GM19238 (cell line): Measurements from ENCODE around the gene CUL2.
"Not testable (repeated sequence)": the region's sequence is repeated elsewhere in the genome, so short reads cannot be mapped to it uniquely, and the experiment has no call there.

ENCODE experiments used
- DNase-seq: peaks from one replicate; pipeline ENCODE4 v3.0.0; 2011; ENCODE audit warnings: low spot score; ENCODE audit not compliant: insufficient read length

The CUL2 gene

DNA sequence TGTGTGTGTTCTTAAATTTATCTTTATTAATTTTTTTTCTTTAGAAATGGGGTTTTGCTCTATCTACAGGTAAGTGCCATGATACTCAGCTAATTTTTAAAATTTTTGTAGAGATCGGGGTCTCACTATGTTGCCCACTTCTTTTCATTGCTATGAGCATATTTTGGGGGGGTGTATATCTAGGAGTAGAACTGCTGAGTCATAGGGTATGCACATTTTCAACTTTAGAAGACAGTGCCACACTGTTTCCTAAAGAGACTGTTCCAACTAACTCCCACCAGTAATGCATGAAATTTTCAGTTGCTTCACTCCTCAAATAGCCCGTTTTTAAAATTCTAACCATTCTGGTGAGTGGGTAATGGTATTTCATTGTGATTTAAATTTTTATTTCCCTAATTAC lies 108.3 kb downstream of the CUL2 start:
- no peak for DNase-seq

GRCh38 chr10:34979938-34980337 lies 110.2 kb downstream of the CUL2 start:
- DNase-seq = no peak

GRCh38 chr10:34978080-34978479 lies 112.1 kb downstream of the CUL2 start:
- no peak for DNase-seq

GRCh38 chr10:34976380-34976910 lies 113.7 kb downstream of the CUL2 start:
- DNase-seq = not testable (repeated sequence)

GRCh38 chr10:34974364-34975065 lies 115.6 kb downstream of the CUL2 start:
- DNase-seq = not testable (repeated sequence)

DNA sequence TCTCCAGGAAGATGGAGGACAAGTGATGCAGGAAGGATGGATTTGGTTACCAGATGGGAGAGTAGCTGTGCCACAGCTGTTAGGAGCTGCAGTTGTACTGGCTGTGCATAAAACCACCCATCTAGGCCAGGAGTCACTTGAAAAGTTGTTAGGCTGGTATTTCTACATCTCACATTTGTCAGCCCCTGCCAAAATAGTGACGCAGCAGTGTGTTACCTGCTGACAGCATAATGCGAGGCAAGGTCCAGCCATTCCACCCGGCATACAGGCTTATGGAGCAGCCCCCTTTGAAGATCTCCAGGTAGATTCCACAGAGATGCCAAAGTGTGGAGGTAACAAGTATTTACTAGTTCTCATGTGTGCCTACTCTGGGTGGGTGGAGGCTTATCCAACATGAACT lies 116.4 kb downstream of the CUL2 start:
- DNase-seq = not testable (repeated sequence)

GRCh38 chr10:34973121-34973520 lies 117.0 kb downstream of the CUL2 start:
- not testable (repeated sequence) for DNase-seq

GRCh38 chr10:34972591-34972990 lies 117.5 kb downstream of the CUL2 start:
- not testable (repeated sequence) for DNase-seq

- not testable (repeated sequence) for DNase-seq
These were observed 118.4 kb downstream of the CUL2 start for GRCh38 chr10:34971606-34972334.

DNA sequence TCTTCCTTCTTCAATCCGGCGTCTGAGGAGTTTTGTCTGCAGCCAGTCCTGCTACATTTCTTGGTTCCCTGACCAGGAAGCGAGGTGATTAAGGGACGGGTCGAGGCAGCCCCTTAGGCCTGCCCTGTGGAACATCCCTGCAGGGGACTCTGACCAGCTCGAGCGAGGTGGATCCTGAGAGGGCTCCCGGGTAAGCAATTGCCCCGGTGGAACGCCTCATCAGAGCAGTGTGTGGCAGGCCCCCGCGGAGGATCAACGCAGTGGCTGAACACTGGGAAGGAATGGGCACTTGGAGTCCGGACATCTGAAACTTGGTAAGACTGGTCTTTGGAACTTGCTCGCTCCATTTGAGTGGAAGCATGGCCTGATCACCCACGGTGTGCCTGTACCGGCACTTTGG lies 121.0 kb downstream of the CUL2 start:
- no peak for DNase-seq

- no peak for DNase-seq
These were observed 122.7 kb downstream of the CUL2 start for GRCh38 chr10:34967335-34967880.

- DNase-seq = no peak
These were observed 123.7 kb downstream of the CUL2 start for GRCh38 chr10:34966451-34966850.

- DNase-seq = no peak
These were observed 124.1 kb downstream of the CUL2 start for GRCh38 chr10:34966040-34966439.

DNA sequence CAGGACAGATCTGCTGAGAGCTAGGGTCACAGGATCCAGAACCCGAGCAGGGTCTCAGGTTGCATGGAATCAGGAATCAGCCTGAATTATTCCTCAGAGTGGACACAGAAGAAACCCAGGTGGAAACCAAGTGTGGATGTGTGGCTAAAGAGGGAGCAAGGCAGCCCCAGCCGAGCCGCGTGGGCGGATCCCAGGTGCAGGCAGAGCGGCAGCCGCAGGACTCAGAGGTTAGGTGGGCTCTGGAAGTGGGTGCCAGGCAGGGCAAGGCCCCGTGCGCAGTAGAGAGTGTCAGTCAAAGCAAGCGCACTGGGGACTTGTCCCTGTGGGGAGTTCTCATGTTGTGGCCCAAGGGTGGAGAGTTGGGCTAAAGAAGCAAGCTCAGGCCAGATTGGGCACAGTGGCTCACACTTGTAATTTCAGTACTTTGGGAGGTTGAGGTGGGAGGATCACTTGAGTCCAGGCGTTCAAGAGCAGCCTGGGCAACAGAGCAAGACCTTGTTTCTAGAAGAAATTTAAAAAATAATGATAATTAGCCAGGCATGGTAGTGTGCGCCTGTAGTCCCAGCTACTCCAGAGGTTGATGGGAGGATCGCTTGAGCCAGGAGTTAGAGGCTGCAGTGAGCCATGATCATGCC lies 125.9 kb downstream of the CUL2 start:
- DNase-seq = no peak

GRCh38 chr10:34962866-34963265 lies 127.3 kb downstream of the CUL2 start:
- DNase-seq = no peak

GRCh38 chr10:34960983-34961382 lies 129.2 kb downstream of the CUL2 start:
- DNase-seq = no peak

- no peak for DNase-seq
These were observed 130.4 kb downstream of the CUL2 start for GRCh38 chr10:34959786-34960185.

- no peak for DNase-seq
These were observed 130.8 kb downstream of the CUL2 start for GRCh38 chr10:34959321-34959720.
